ENCODE data around the gene CKAP2L.

CKAP2L gene

DNA sequence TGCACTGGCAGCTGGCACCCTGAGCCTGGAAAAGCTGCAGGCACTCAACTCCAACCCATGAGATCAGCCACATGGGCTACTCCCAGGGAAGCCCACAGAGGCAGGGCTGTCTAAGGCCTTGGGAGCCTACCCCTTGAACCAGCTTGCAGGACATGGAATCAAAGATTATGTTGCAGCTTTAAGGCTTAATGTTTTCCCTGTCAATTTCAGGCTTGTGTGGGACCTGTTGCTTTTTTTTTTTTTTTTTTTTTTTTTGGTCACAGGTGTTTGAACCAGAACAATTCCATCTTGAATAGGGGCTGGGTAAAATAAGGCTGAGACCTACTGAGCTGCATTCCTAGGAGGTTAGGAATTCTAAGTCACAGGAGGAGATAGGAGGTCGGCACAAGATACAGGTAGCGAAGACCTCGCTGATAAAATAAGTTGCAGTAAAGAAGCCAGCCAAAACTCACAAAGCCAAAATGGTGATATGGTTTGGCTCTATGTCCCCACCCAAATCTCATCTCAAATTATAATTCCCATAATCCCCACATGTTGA lies 27.4 kb upstream of the CKAP2L start:
- no peak for DNase-seq (ENCODE audit: low read depth in 2 of 2)

DNA sequence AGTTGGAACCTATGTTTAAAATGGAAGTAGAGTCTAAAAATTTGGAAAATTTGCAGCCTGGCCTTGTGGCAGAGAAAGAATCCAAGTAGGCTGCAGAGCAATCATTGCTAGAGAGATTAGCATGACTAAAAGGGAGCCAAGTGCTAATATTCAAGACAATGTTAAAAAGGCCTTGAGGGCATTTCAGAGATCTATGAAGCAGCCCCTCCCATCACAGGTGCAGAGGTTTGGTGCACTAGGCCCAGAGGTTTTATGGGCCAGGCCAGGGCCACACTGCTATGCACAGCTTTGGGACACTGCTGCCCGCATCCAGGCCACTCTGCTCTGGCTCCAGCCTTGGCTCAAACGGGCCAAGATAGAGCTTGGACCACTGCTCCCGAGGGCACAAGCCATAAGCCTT lies 26.6 kb upstream of the CKAP2L start:
- no peak for DNase-seq (ENCODE audit: low read depth in 2 of 2)

DNA sequence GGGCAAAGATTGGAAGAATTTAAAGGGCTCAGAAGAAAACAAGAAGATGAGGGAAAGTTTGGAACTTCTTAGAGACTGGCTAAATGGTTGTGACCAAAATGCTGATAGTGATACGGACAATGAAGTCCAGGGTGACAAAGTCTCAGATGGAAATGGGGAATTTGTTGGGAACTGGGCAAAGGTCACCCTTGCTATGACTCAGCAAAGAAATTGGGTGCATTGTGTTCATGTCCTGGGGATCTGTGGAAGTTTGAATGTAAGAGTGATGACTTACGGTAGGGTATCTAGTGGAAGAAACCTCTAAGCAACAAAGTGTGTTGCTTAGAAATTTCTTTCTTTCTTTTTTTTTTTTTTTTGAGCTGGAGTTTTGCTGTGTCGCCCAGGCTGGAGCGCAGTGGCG lies 25.9 kb upstream of the CKAP2L start:
- DNase-seq (ENCODE audit: low read depth in 2 of 2) = no peak

DNA sequence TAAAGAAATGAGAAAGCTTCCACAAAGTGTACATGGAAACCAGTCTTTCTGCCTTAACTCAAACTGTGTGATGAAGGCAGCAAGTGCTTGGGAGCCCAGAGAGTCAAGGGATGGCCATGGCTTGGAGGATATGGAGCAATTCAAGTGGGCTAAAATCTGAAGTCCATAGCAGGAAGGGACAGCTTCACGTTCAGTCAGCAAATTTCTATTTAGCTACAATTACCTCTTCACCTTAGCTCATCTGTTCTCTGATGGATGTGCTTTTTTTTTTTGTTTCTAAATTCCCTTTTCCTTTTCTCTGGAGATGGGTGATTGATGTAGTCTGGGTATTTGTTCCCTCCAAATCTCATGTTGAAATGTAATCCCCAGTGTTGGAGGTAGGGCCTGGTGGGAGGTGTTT lies 24.8 kb upstream of the CKAP2L start:
- no peak for DNase-seq (ENCODE audit: low read depth in 2 of 2)

DNA sequence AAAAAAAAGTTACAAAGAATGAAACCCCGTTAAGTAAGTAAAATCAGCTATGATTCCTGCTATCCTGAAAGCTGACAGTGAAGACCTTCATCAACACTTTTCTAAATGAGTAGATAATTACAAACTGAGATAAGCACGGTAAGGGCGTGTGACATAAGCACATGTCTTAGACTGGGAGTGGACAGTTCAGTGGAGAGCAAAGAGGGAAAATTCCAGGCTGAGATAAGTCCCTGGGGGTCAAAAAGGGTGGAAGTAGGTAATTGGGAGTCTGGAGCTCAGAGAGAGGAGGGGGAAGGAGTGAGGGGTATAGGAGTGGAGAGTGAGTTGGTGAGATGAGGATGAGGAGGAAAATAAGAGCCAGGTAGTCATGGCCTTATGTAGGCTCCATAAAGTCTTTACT lies 24.2 kb upstream of the CKAP2L start:
- no peak for DNase-seq (ENCODE audit: low read depth in 2 of 2)

DNA sequence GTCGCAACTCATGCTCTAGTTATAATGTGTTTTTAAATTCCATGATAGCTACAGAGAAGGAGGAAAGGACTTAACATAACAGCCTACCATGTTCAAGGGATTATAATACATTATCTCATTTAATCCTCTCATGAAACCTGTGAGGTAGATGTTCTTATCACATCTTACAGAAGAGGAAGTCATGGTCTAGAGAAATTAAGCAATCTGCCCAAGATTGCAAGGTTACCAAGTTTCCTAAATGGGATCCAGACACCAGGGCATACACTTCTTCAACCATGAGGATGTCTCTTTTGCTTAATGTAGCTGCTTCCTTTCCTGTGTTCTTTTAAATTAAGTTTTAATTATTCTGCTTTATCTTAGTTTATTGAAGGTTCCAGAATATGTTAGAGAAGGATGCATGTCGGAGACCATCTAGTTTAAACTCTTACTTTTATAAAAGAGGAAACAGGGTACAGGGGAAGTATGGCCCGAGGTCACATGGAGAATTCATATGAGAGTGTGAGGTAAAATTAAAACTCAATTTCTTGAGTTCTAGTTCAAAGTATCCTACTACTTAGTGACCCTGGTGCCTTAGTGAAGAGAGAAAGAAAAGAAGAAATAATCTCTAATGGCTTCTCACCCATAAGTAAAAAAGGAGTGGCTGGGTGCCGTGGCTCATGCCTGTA lies 23.5 kb upstream of the CKAP2L start:
- no peak for DNase-seq (ENCODE audit: low read depth in 2 of 2)

DNA sequence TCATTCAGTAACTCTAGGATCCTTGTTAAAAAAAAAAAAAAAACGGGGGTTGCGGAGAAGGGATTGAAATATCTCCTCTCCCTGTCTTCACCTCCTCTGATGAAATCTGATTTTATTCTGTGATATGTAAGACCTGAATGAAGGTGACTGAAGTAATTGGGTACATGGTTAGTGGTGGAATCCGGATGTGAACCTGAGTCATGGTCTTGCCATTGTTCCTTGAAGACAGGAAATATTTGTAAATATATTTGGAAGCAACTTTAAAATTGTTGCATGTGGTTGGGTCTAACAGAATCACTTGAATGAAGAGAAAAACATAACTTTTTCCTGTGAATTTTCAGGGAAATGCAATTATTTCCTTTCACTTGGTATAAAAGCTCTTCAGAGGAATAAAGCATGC lies 22.9 kb upstream of the CKAP2L start:
- no peak for DNase-seq (ENCODE audit: low read depth in 2 of 2)

DNA sequence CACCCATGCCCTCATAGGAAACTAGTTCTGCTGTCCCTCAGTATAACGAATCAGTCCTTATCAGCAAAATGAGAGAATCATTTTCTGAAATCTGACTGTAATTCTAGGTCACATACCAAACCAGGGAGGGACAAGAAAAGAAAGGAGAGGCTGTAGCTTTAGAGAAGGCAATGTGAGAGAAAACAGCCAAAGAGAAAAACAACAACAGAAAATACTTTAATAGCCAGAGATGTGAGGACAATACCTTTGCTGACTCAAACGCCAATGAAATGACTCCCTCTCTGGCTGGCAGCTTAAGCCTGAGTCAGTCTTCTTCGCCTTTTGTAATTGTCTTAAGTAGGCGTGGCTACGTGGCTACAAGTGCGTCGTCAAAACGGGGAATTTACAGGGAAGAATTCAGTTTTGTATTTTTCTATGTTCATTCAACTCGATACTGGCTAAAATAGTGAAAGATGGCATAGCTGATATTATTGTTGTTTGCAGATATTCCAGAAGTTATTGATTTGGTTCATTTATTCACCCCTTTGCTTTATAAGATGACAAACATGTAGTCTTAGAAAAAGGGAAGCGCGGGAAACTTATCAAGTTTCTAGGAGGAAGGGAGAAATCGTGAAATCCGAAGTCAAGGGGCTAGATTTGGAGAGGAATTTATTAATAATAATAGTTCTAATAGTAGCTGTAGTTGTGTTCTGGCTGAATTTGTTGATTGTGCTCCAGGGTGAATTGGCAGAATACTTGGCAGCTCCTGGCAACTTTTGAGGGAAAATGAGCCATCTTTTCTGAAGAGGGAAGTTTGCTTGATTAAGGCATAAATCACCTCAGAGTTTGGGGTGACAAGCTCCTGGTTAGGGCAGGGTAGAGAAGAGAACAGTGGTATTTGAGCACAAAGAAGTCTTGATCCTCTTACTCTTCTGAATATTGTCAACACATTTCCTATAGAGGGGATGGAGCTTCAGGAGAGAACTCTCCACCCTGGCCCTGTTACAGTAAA lies 20.1 kb upstream of the CKAP2L start, which contains the start of gene IL1A:
TSS of gene IL1A (minus strand) at position 295 of the 991 bp plus-strand sequence. CDS start 723 bp downstream, outside the sequence.
- DNase-seq (ENCODE audit: low read depth in 2 of 2) = no peak

DNA sequence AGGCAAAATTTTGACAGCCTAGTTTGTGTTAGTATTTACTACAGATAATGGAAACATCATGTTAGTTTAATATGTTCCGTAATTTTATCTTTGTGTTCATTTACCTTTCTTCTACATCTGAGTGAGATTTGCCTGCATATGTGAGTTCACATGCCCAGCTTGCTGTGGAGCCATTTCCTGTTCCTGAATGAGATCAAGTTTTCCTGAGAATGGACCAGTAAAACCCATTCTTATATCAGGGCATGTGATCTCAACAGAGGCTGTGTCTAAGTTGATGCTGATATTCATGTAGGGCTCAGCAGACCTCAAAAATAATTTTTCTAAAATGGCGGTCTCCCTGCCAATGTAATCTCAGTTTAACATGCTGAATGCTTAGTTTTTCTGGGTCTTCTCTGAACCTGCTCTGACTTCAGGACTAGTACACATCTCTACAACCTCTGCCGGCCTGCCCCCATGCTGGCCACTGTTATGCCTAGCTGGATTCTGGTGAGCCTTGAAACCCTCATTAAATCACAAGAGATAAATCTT lies 18.8 kb upstream of the CKAP2L start:
- no peak for DNase-seq (ENCODE audit: low read depth in 2 of 2)

DNA sequence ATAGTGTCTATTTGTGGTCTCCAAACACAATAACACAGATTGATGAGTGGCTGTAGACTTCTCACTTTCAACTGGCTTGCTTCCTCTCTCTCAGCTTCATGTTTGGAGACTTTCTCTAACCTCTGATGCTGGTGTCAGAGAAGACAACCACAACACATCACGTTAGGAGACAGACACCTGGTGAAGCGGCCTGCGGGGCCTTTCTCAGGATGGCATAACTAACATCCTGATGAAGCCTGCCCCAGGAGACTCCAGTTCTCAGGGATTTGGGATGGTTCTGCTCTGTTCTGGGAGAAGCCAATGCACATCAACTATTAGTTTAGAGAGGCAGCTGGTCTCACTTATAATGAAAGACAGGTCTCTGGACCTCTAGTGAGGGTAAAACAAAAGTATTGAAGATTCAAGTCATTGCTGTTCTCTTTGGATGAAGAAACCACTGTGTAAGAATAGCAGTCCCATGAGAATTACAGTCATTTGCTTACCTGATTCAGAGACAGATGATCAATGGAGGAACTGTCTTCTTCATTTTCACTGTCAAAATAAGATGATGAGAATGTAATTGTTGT lies 17.9 kb upstream of the CKAP2L start:
- DNase-seq (ENCODE audit: low read depth in 2 of 2) = no peak

DNA sequence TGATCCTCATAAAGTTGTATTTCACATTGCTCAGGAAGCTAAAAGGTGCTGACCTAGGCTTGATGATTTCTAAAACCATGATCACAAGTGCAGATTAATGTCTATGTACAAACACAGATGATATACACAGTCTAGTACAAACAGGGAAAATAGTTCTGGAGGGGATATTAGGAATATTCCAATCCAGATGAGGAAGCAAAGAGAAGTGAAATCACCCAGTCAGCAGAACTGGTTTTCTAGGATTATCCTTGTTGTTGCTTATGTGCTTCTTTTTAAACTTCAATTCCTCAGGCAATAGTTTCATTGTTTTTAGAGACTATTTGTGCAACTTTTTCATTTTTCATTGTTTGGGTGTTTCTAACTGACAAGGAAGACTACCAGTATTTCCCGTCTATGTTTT lies 15.2 kb upstream of the CKAP2L start:
- no peak for DNase-seq (ENCODE audit: low read depth in 2 of 2)

DNA sequence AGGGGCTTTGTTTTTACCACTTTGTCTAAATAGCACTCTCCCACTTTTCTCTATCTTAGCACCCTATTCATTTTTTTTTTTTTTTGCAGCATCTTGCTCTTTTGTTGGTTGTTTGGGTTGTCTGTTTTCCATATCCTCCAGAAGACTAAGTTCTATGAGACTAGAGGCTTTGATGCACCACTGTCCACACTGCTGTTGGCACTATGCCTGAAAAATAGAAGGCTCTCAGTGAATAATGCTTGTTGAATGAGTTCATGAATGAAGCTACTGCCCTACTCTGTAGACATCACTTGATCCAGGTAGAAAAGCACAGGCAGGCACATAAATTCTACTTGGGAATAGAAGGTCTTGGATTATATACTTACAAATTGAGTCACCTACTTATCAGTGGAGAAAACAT lies 12.6 kb upstream of the CKAP2L start:
- no peak for DNase-seq (ENCODE audit: low read depth in 2 of 2)

DNA sequence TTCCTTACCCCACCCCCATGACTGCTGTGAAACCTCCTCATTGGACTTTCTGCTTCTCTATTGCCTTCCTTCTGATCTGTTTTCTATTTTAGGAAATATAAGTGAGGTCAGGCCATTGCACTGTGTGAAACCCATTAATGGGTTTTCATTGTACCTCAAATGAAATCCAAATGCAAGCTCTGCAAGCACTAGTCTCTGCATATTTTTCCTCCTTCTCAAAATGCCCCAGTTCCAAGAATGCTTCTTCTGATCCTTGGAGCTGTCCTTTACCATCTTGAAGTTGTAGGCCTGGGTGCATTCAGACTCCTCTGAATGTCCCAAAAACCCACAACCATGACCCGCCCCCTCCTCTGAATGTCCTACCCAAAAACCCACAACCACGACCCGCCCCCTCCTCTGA lies 11.7 kb upstream of the CKAP2L start:
- DNase-seq (ENCODE audit: low read depth in 2 of 2) = no peak

DNA sequence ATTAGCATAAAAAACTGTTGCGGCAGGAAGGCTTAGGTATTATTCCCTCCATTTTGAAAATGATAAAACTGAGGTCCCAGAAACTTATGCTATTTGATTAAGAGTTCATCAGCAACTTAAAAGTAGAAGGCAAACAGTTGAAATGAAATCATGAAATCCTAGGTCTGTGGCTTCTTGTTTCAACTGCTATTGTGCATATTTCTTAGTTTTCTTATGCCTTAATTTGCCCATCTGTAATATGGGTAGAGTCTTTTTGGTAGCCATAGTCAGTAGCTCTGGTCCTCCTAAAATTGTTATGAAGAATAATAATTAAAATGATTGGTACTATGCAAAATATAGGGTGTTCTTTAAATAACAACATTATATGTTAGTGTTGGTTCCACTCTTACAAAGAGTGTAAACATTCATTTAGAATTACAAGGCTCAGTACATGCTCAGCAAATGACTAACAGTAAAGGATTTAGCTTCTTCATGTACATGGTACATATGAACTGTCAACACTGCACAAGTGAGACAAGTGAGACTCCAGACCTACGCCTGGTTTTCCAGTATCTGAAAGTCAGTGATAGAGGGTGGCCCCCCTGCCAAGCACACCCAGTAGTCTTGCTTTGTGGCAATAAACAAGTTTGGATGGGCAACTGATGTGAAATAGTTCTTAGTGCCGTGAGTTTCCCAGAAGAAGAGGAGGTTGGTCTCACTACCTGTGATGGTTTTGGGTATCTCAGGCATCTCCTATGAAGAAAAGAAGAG lies 10.3 kb upstream of the CKAP2L start:
- no peak for DNase-seq (ENCODE audit: low read depth in 2 of 2)

DNA sequence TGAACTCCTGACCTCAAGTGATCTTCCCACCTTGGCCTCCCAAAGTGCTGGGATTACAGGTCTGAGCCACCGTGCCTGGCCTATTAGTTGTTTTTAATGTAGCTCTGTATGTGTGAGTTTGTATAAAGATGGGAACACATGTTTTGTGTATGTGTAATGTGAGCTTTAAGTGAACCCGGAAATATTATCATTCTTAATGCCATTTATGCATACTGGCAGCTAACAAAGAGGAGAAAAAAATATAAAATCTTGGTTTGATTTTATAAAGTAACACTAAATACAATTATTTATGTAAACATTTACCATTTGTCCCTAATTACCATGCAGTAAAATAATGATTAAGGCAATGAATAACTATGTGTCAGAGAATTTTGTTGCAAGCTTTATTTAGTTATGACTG lies 9.1 kb upstream of the CKAP2L start:
- no peak for DNase-seq (ENCODE audit: low read depth in 2 of 2)

DNA sequence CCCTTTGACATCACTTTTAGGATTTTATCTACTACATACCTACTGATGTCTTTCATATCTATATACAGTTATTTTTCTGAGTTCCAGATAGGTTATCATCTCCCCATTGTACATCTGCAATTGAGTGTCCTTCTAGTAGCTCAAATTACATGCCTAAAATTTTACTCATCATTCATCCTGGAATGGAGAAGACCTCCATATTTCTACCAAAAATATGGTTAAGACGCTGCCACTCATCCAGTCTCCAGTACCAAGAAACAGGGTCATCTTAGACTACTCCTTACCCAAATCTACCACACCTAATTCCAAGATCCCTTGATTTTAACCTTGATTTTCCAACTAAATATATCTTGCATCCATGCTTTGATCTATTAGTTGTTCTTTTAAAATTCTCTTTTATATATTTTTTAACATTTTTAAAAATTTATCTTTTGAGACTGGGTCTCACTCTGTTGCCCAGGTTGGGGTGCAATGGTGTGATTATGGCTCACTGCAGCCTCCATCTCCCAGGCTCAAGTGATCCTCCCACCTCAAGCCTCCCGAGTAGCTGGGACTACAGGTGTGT lies 8.6 kb upstream of the CKAP2L start:
- no peak for DNase-seq (ENCODE audit: low read depth in 2 of 2)

DNA sequence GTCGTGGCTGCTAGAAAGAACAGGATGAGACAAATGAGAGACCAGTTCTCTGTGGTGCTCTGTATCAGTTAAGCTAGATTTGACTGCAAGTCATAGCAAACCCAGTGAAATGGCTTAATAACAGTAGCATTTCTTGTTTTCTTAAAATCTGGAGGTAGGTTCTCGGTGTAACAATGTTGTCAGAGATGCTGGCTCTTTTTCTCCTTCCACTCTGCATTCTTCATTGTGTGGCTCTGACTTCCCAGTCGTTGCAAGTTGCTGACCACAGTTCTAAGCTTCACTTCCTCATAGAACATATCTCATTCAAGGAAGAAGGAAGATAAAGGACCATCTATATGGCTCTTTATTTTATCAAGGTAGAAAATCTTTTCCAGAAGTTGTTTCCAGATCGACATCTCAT lies 7.9 kb upstream of the CKAP2L start:
- DNase-seq (ENCODE audit: low read depth in 2 of 2) = no peak

DNA sequence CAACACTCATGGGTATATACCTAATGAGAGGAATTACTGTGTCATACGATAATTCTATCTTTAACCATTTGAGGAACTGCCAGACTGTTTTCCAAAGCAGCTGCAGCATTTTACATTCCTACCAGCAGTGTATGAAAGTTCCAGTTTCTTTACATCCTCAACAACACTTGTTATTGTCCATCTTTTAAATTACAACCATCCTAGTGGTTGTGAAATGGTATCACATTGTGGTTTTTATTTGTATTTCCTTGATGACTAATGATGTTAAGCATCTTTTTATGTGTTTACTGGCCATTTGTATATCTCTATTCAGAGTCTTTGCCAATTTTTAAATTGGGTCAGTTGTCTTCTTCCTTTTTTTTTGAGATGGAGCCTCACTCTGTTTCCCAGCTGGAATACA lies 4.0 kb upstream of the CKAP2L start:
- DNase-seq (ENCODE audit: low read depth in 2 of 2) = no peak

DNA sequence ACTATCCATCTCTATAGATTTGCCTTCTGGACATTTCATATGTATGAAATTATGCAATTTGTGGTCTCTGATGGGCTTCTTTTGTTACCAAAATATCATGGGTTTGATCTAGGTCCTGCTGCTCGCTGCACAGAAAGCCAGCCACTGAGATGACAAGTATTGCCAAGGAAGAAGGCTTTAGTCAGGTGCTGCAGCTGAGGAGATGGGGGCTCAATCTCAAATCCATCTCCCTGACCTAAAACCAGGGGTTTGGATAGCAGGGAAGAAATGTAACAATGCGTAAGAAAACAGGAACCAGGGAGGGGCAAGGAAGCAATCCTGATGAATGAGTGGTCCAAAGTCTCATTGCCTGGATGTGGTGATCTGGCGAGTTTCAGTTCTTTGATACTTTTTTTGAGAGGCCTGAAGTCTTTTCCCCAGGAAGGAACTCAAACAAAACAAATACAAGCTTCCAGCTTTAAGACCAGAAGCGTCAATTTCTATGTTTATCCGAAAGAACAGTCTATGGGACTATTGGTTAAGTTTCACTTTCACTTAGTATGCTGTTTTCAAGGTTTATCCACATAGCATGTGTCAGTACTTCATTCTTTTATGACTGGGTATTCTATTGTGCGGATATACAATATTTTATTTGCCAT lies 3.4 kb upstream of the CKAP2L start:
- no peak for DNase-seq (ENCODE audit: low read depth in 2 of 2)

DNA sequence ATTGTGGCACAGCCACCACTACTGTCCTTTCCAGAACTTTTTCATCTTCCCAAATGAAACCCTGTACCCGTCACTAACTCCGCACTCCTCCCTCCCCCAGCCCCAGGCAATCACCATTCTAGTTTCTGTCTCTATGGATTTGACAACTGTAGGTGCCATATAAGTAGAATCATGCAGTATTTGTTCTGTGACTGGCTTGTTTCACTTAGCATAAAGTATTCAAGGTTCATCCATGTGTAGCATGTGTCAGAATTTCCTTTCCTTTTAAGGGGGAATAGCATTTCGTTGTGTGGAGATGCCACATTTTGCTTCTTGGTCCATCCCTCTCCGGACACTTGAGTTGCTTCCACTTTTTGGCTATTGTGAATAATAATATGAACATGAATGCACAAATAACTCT lies 842 bp upstream of the CKAP2L start:
- no peak for DNase-seq (ENCODE audit: low read depth in 2 of 2)

DNA sequence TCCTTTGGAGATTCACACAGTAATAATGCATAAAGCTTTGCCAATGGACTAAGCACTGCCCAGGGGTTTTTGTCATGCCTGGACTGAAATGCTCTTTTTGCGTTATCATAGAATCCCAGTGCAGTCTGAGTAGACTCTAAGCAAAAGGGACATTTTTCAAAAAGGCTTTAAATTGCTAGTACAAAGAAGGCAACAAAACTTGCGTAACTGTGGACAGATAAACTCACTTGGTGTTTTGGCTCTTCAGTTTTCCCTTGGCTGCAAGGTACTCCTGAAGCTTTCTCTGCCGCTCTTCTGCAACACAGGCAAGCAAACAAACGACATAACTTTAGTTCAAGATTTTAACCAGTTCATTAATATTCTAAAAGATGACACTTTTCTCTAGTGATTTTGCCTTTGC lies 2.1 kb downstream of the CKAP2L start:
- DNase-seq (ENCODE audit: low read depth in 2 of 2) = no peak
